Body of pancreas (tissue), 4 donors: ENCODE data around the gene DLX5. TPM values are rescaled to one million over a fixed set of nuclear protein-coding genes. Genes with fewer than 3 reads are reported as not detected.

Experiments
- ATAC-seq: fragments of 150-250 bp; one replicate; pipeline ENCODE4 v1.9.1; 2016
- DNase-seq, 4 donors: peaks; one replicate each; pipeline ENCODE4 v3.0.0-alpha.2; 2019
- H3K27ac ChIP-seq, 4 donors: fragments of 200-600 bp; sonication (generic); 1 replicate in 3 of 4; 2 replicates in 1 of 4; pipeline versions ENCODE4 v1.5.1 to v1.6.1; 2016 to 2019; ENCODE audit warnings: mild to moderate bottlenecking in 1 of 4, mixed read lengths in 1 of 4, moderate library complexity in 1 of 4
- H3K27me3 ChIP-seq, 2 donors: fragments of 200-600 bp; sonication (generic); one replicate each; pipeline ENCODE4 v1.6.0; 2016; ENCODE audit warnings: mild to moderate bottlenecking in 1 of 2
- H3K36me3 ChIP-seq, 2 donors: fragments of 200-600 bp; sonication (generic); replicated peaks in 1 of 2; 2 replicates each; pipeline ENCODE4 v1.5.1; 2016; ENCODE audit warnings: low read depth in 2 of 2; ENCODE audit not compliant: insufficient read depth in 1 of 2
- H3K4me1 ChIP-seq: fragments of 200-600 bp; sonication (generic); one replicate; pipeline ENCODE4 v1.6.0; 2016
- H3K4me3 ChIP-seq, 2 donors: fragments of 200-600 bp; sonication (generic); 1 replicate in 1 of 2; 2 replicates in 1 of 2; pipeline ENCODE4 v1.5.1; 2016 to 2019
- H3K9me3 ChIP-seq, 3 donors: fragments of 200-600 bp; sonication (generic); 1 replicate in 2 of 3; 2 replicates in 1 of 3; pipeline ENCODE4 v1.5.1; 2016
- POLR2A ChIP-seq, 3 donors: fragments of 450-650 bp; IDR thresholded peaks; one replicate each; pipeline ENCODE4 v1.6.1; 2016; ENCODE audit warnings: antibody characterized with exemption in 3 of 3, mild to moderate bottlenecking in 2 of 3
- WGBS, 2 donors: methylation state at CpG; one replicate each; pipeline ENCODE4 v1.1.5; 2017; 5-methylcytosine and 5-hydroxymethylcytosine counted together
- intact Hi-C: fragments of 100-400 bp; cut with DNase I; formaldehyde crosslinking; loops from one replicate; pipeline ENCODE4 v1.15.1; 2023
- total RNA-seq, 2 donors: library from RNA; depleted of rRNA; stranded (reverse); fragments of >200 nt; gene quantifications; one replicate each; pipeline ENCODE4 v1.1.0, GENCODE V29; 2016
- TF ChIP-seq, protein P1 (sequence below), 7 experiments: fragments of 450-650 bp in 4 of 7; fragments of 200-600 bp in 3 of 7; sonication (generic) in 3 of 7; IDR thresholded peaks; one replicate each; pipeline ENCODE4 v1.5.1; 2016 to 2019; ENCODE audit warnings: antibody characterized with exemption in 7 of 7

Gene DLX5
- total RNA-seq, 2 donors from 2014 or later: not detected

DNA sequence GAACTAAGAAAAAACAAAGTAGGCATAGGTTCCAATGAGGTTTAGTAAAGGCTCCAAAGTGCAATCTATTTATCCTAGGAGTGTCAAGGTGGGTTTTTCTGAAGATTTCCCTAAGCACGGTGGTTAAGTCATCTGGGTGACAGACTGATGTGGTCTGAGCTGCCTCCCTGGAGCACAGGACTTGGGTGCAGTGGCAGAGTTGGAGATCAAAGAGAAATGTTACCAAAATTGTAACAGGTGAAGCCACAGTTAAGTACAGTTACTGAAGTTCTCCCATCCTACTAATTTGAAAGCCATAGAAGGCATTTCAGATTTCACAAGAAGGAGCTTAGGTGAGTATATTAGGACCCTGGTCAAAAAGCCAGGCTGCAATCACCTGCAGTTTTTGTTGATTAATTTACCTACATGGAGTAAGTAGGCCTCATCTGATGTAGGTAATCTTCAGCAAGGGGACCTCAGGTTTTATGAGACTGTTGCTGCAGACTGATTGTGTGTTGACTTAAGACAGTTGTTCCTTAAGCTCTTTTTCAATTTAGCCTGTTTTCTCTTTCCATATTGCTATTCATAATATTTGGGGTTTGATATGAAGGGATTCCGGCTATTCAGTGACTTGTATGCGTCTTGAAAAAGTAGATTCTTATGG is 16.2 kb downstream of the DLX5 start:
- TF ChIP-seq POLR2A (IDR thresholded peaks at IDR 0.05): no peak
- TF ChIP-seq, protein P1, sequence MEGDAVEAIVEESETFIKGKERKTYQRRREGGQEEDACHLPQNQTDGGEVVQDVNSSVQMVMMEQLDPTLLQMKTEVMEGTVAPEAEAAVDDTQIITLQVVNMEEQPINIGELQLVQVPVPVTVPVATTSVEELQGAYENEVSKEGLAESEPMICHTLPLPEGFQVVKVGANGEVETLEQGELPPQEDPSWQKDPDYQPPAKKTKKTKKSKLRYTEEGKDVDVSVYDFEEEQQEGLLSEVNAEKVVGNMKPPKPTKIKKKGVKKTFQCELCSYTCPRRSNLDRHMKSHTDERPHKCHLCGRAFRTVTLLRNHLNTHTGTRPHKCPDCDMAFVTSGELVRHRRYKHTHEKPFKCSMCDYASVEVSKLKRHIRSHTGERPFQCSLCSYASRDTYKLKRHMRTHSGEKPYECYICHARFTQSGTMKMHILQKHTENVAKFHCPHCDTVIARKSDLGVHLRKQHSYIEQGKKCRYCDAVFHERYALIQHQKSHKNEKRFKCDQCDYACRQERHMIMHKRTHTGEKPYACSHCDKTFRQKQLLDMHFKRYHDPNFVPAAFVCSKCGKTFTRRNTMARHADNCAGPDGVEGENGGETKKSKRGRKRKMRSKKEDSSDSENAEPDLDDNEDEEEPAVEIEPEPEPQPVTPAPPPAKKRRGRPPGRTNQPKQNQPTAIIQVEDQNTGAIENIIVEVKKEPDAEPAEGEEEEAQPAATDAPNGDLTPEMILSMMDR (IDR thresholded peaks at IDR 0.05): no peak
- peaks cover 17% of the 10 kb centered on the region for H3K4me1 ChIP-seq
- peaks cover 11 to 44% of the 10 kb centered on the region in 2 donors for H3K27me3 ChIP-seq
- H3K36me3 ChIP-seq: no peaks in the 10 kb centered on the region
- no peak overlapping the region for H3K27ac ChIP-seq
- no peak overlapping the region for H3K4me3 ChIP-seq
- WGBS, 2 donors: 88 to 89% methylated on average over 3 of the region's 3 CpGs
- DNase-seq (no peak), ATAC-seq (no peak)
- intact Hi-C loops: no loop called here
- no peaks in the 10 kb centered on the region for H3K9me3 ChIP-seq

DNA sequence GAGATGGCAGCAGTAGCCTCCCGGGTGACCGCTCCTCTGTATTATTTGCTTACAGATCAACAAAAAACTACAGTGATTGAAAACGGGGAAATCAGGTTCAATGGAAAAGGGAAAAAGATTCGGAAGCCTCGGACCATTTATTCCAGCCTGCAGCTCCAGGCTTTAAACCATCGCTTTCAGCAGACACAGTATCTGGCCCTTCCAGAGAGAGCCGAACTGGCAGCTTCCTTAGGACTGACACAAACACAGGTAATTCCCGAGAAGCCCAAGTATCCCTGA is 17.1 kb downstream of the DLX5 start:
- TF ChIP-seq, protein P1 (IDR thresholded peaks at IDR 0.05): no peak
- no peak for TF ChIP-seq POLR2A (IDR thresholded peaks at IDR 0.05)
- intact Hi-C loops: no loop called here
- Histone ChIP-seq H3K27ac (no peak overlapping the region), H3K4me3 (no peak overlapping the region), H3K36me3 (no peaks in the 10 kb centered on the region), H3K27me3 (peaks cover 11 to 47% of the 10 kb centered on the region in 2 donors), H3K4me1 (peaks cover 17% of the 10 kb centered on the region), H3K9me3 (no peaks in the 10 kb centered on the region)
- 35 to 50% methylated on average over 8 of the region's 8 CpGs for WGBS, 2 donors
- no peak for ATAC-seq
- DNase-seq: no peak

DNA sequence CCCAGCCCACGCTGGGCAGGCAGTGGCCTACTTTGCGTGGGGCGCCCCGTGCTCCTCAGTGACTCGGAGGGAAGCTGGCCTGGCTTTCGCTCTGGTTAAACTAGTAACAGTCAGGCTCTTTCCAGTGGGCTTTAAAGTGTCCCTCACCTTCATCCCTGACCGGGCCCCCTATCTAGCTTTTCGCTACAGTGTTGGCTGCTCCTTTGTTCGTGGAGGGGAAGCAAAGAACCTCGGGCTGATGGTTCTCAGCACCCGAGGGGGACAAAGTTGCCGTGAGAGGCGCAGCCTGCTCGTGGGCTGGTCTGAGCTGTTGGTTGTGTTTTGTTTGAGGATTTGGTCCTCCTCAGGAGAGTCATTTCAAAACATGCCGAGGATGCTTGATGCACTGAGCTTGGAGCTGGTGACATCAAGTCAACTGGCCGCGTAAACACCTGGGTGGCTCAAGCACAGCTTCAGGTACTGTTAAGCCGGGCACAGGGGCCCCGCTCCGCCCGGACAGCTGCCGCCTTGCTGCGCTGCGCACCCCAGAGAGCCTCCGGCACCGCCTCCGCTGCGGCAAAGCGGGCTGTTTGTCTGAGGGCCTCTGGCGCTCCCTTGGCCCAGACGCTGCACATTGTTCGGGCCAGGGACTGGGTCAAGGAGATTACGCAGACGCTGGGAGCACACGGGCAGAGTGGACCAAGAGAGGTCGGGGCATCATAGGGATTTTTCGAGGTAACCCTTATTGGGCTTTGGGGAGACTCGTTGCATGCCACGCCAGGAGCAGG is 17.6 kb downstream of the DLX5 start:
- H3K9me3 ChIP-seq: no peaks in the 10 kb centered on the region
- DNase-seq (no peak), ATAC-seq (peak; percentile 11)

DNA sequence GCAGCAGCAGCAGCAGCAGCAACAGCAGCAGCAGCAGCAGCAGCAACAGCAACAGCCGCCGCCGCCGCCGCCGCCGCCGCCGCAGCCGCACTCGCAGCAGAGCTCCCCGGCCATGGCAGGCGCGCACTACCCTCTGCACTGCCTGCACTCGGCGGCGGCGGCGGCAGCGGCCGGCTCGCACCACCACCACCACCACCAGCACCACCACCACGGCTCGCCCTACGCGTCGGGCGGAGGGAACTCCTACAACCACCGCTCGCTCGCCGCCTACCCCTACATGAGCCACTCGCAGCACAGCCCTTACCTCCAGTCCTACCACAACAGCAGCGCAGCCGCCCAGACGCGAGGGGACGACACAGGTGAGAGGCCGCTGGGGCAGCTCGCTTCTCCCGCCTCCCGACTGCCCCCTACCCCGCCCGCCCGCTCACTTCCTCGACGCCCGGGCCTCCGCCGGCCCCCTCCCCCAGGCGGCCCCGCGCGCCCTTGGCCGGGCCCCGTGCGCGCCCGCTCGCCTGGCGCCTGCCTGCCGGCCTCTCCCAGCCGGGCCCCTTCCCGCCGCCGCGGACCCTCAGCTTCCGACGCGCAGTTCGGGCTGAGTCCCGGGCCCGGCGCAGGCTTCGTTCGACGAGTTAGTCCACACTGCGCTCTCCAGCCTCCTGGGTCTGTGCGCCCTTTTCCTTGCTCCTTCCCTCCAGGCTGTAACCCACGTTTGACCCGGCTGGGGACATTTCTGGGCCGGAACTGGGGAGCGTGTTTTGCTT is 18.4 kb downstream of the DLX5 start:
- 1 to 4% methylated on average over 11 to 57 of the region's 83 CpGs for WGBS, 2 donors
- no peaks in the 10 kb centered on the region for H3K9me3 ChIP-seq
- H3K4me1 ChIP-seq: peaks cover 17% of the 10 kb centered on the region
- intact Hi-C loops: no loop called here
- no peak overlapping the region for H3K27ac ChIP-seq
- TF ChIP-seq, protein P1 (IDR thresholded peaks at IDR 0.05): no peak
- no peak for TF ChIP-seq POLR2A (IDR thresholded peaks at IDR 0.05)
- no peaks in the 10 kb centered on the region for H3K36me3 ChIP-seq
- peaks cover 8 to 52% of the 10 kb centered on the region in 2 donors for H3K27me3 ChIP-seq
- H3K4me3 ChIP-seq: no peak overlapping the region
- ATAC-seq (peak; percentile 64), DNase-seq (peak in 3 of 4 donors; percentile 31 to 53 (median 32))

More for the DNA sequence above, 17.6 kb downstream of the DLX5 start:
- Histone ChIP-seq H3K27me3 (peaks cover 11 to 50% of the 10 kb centered on the region in 2 donors), H3K4me1 (peaks cover 17% of the 10 kb centered on the region), H3K4me3 (no peak overlapping the region), H3K36me3 (no peaks in the 10 kb centered on the region), H3K27ac (no peak overlapping the region)
- TF ChIP-seq POLR2A (IDR thresholded peaks at IDR 0.05): no peak
- TF ChIP-seq, protein P1 (IDR thresholded peaks at IDR 0.05): no peak
- 13 to 14% methylated on average over 18 to 39 of the region's 39 CpGs for WGBS, 2 donors
- intact Hi-C loops: no loop called here
